Measurements from ENCODE around the gene CTNNA1. TPM values are rescaled to one million over a fixed set of nuclear protein-coding genes. Genes with fewer than 3 reads are reported as not detected.
"Not testable (repeated sequence)": the region's sequence is repeated elsewhere in the genome, so short reads cannot be mapped to it uniquely, and the experiment has no call there.

The CTNNA1 gene
- total RNA-seq, 2 experiments from 2014 or later = 34.4 to 38.6 TPM

- no peaks in the 10 kb centered on the region for H3K9me3 Mint-ChIP-seq
- ChIA-PET POLR2A (no interaction called here), CTCF (interaction anchor here (1.0 kb wide), 1 partner anchor 10 kb away, joined by 4 read pairs; no protein-coding TSS in a partner anchor)
- H3K27ac Mint-ChIP-seq = no peak overlapping the region
- H3K27me3 Mint-ChIP-seq = no peaks in the 10 kb centered on the region
- H3K4me1 Mint-ChIP-seq = peaks cover 4% of the 10 kb centered on the region
- DNase-seq = no peak
- H3K4me3 Mint-ChIP-seq = no peak overlapping the region
- H3K36me3 Mint-ChIP-seq (ENCODE audit: low read depth) = no peaks in the 10 kb centered on the region
Observed at GRCh38 chr5:138910546-138911185, 157.4 kb downstream of the CTNNA1 start.

- Mint-ChIP-seq H3K36me3 (ENCODE audit: low read depth) (no peaks in the 10 kb centered on the region), H3K4me3 (no peak overlapping the region), H3K27ac (no peak overlapping the region), H3K9me3 (no peaks in the 10 kb centered on the region), H3K4me1 (peaks cover 4% of the 10 kb centered on the region), H3K27me3 (no peaks in the 10 kb centered on the region)
- ChIA-PET POLR2A (no interaction called here), CTCF (no interaction called here)
- no peak for DNase-seq
Observed at GRCh38 chr5:138911441-138911840, 158.2 kb downstream of the CTNNA1 start.

- H3K27me3 Mint-ChIP-seq = no peaks in the 10 kb centered on the region
Observed at GRCh38 chr5:138912093-138912492, 158.9 kb downstream of the CTNNA1 start.

GRCh38 chr5:138913773-138914172 is 160.5 kb downstream of the CTNNA1 start:
- H3K4me3 Mint-ChIP-seq = no peak overlapping the region
- DNase-seq = no peak
- no peak overlapping the region for H3K27ac Mint-ChIP-seq
- H3K4me1 Mint-ChIP-seq = peaks cover 4% of the 10 kb centered on the region
- POLR2A ChIA-PET = no interaction called here
- no peaks in the 10 kb centered on the region for H3K27me3 Mint-ChIP-seq
- no peaks in the 10 kb centered on the region for H3K9me3 Mint-ChIP-seq
- no peaks in the 10 kb centered on the region for H3K36me3 Mint-ChIP-seq (ENCODE audit: low read depth)
- CTCF ChIA-PET = interaction anchor here (0.5 kb wide), 1 partner anchor 817 kb away, joined by 3 read pairs; no protein-coding TSS in a partner anchor

More at GRCh38 chr5:138912093-138912492, 158.9 kb downstream of the CTNNA1 start:
- Mint-ChIP-seq H3K27ac (no peak overlapping the region), H3K36me3 (ENCODE audit: low read depth) (no peaks in the 10 kb centered on the region), H3K4me1 (peaks cover 4% of the 10 kb centered on the region), H3K4me3 (no peak overlapping the region), H3K9me3 (no peaks in the 10 kb centered on the region)
- ChIA-PET POLR2A (no interaction called here), CTCF (interaction anchor here (0.6 kb wide), 1 partner anchor 993 kb away, joined by 3 read pairs; no protein-coding TSS in a partner anchor)
- DNase-seq = no peak

GRCh38 chr5:138914338-138914737 is 161.1 kb downstream of the CTNNA1 start:
- Mint-ChIP-seq H3K27me3 (no peaks in the 10 kb centered on the region), H3K4me3 (no peak overlapping the region), H3K36me3 (ENCODE audit: low read depth) (no peaks in the 10 kb centered on the region), H3K27ac (no peak overlapping the region), H3K9me3 (no peaks in the 10 kb centered on the region), H3K4me1 (peaks cover 4% of the 10 kb centered on the region)
- DNase-seq = no peak
- CTCF ChIA-PET = no interaction called here
- POLR2A ChIA-PET = no interaction called here

GRCh38 chr5:138918686-138919085 is 165.5 kb downstream of the CTNNA1 start:
- DNase-seq = no peak
- Mint-ChIP-seq H3K9me3 (no peaks in the 10 kb centered on the region), H3K27ac (no peak overlapping the region), H3K4me1 (no peaks in the 10 kb centered on the region), H3K27me3 (peaks cover 3% of the 10 kb centered on the region), H3K4me3 (no peak overlapping the region), H3K36me3 (ENCODE audit: low read depth) (no peaks in the 10 kb centered on the region)
- ChIA-PET CTCF (no interaction called here), POLR2A (no interaction called here)

GRCh38 chr5:138920181-138920580 is 167.0 kb downstream of the CTNNA1 start:
- ChIA-PET CTCF (no interaction called here), POLR2A (no interaction called here)
- no peak overlapping the region for H3K27ac Mint-ChIP-seq
- H3K9me3 Mint-ChIP-seq = no peaks in the 10 kb centered on the region
- H3K36me3 Mint-ChIP-seq (ENCODE audit: low read depth) = no peaks in the 10 kb centered on the region
- no peak overlapping the region for H3K4me3 Mint-ChIP-seq
- no peaks in the 10 kb centered on the region for H3K4me1 Mint-ChIP-seq
- no peak for DNase-seq
- peaks cover 3% of the 10 kb centered on the region for H3K27me3 Mint-ChIP-seq

- POLR2A ChIA-PET; CTCF ChIA-PET; H3K9me3 Mint-ChIP-seq; H3K27me3 Mint-ChIP-seq; H3K27ac Mint-ChIP-seq; H3K4me1 Mint-ChIP-seq; H3K36me3 Mint-ChIP-seq (ENCODE audit: low read depth); DNase-seq; H3K4me3 Mint-ChIP-seq: not testable (repeated sequence)
Observed at GRCh38 chr5:138921362-138921761, 168.1 kb downstream of the CTNNA1 start.

GRCh38 chr5:138922494-138922893 is 169.3 kb downstream of the CTNNA1 start:
- H3K4me3 Mint-ChIP-seq = no peak overlapping the region
- H3K27me3 Mint-ChIP-seq = peaks cover 3% of the 10 kb centered on the region
- no peak overlapping the region for H3K27ac Mint-ChIP-seq
- DNase-seq = no peak
- POLR2A ChIA-PET = no interaction called here
- CTCF ChIA-PET = interaction anchor here (0.6 kb wide), 1 partner anchor 1468 kb away, joined by 3 read pairs; no protein-coding TSS in a partner anchor
- no peaks in the 10 kb centered on the region for H3K9me3 Mint-ChIP-seq
- H3K36me3 Mint-ChIP-seq (ENCODE audit: low read depth) = no peaks in the 10 kb centered on the region
- no peaks in the 10 kb centered on the region for H3K4me1 Mint-ChIP-seq

GRCh38 chr5:138925090-138925635 is 171.9 kb downstream of the CTNNA1 start:
- no peak for DNase-seq
- no peak overlapping the region for H3K27ac Mint-ChIP-seq
- CTCF ChIA-PET = interaction anchor here (1.2 kb wide), 1 partner anchor 28 kb away, joined by 3 read pairs; no protein-coding TSS in a partner anchor
- POLR2A ChIA-PET = interaction anchor here (0.6 kb wide), 1 partner anchor 28 kb away, joined by 4 read pairs; no protein-coding TSS in a partner anchor
- H3K36me3 Mint-ChIP-seq (ENCODE audit: low read depth) = no peaks in the 10 kb centered on the region
- no peaks in the 10 kb centered on the region for H3K9me3 Mint-ChIP-seq
- no peaks in the 10 kb centered on the region for H3K27me3 Mint-ChIP-seq
- H3K4me3 Mint-ChIP-seq = no peak overlapping the region
- H3K4me1 Mint-ChIP-seq = no peaks in the 10 kb centered on the region

GRCh38 chr5:138926257-138926656 is 173.0 kb downstream of the CTNNA1 start:
- H3K27ac Mint-ChIP-seq = no peak overlapping the region
- H3K4me1 Mint-ChIP-seq = no peaks in the 10 kb centered on the region
- H3K9me3 Mint-ChIP-seq = no peaks in the 10 kb centered on the region
- no peaks in the 10 kb centered on the region for H3K27me3 Mint-ChIP-seq
- no peaks in the 10 kb centered on the region for H3K36me3 Mint-ChIP-seq (ENCODE audit: low read depth)
- no peak for DNase-seq
- ChIA-PET POLR2A (no interaction called here), CTCF (no interaction called here)
- H3K4me3 Mint-ChIP-seq = no peak overlapping the region

GRCh38 chr5:138926688-138927448 is 173.6 kb downstream of the CTNNA1 start:
- Mint-ChIP-seq H3K27me3 (no peaks in the 10 kb centered on the region), H3K9me3 (no peaks in the 10 kb centered on the region), H3K4me3 (no peak overlapping the region), H3K4me1 (no peaks in the 10 kb centered on the region), H3K27ac (no peak overlapping the region), H3K36me3 (ENCODE audit: low read depth) (no peaks in the 10 kb centered on the region)
- CTCF ChIA-PET = no interaction called here
- no peak for DNase-seq
- POLR2A ChIA-PET = no interaction called here

- H3K4me3 Mint-ChIP-seq = no peak overlapping the region
- no peaks in the 10 kb centered on the region for H3K27me3 Mint-ChIP-seq
- no peak overlapping the region for H3K27ac Mint-ChIP-seq
- CTCF ChIA-PET = no interaction called here
- no peaks in the 10 kb centered on the region for H3K4me1 Mint-ChIP-seq
- POLR2A ChIA-PET = no interaction called here
- no peaks in the 10 kb centered on the region for H3K36me3 Mint-ChIP-seq (ENCODE audit: low read depth)
- no peak for DNase-seq
- no peaks in the 10 kb centered on the region for H3K9me3 Mint-ChIP-seq
Observed at GRCh38 chr5:138927544-138927943, 174.3 kb downstream of the CTNNA1 start.

Data from activated CD4-positive, alpha-beta T cell treated with anti-CD3 and anti-CD28 coated beads, Interleukin-2, amount 10 ng/mL, durations not matched to agents 7 days and 5 days (primary cell).